ENCODE results near the gene GAGE10. TPM values are rescaled to one million over a fixed set of nuclear protein-coding genes. Genes with fewer than 3 reads are reported as not detected.

Gene GAGE10
- total and polyA plus RNA-seq, 2 experiments from 2014 or later = not detected

GRCh38 chrX:49263631-49264030 is 39.8 kb upstream of the GAGE10 start:
- Histone ChIP-seq H3K27ac (ENCODE audit: low read depth) (no peak overlapping the region), H3K36me3 (ENCODE audit: insufficient read depth) (no peaks in the 10 kb centered on the region), H3K9me2 (ENCODE audit: insufficient read depth) (no peaks in the 10 kb centered on the region), H2AFZ (no peak overlapping the region), H4K20me1 (replicated peaks; ENCODE audit: insufficient read depth) (no peaks in the 10 kb centered on the region), H3K27me3 (ENCODE audit: insufficient read depth) (no peaks in the 10 kb centered on the region), H3F3A (replicated peaks; ENCODE audit: low read depth) (no peaks in the 10 kb centered on the region), H3K4me3 (no peak overlapping the region), H3K4me2 (no peak overlapping the region), H3K79me2 (replicated peaks; ENCODE audit: insufficient read depth) (no peaks in the 10 kb centered on the region), H3K4me1 (ENCODE audit: insufficient read depth) (no peaks in the 10 kb centered on the region)
- Mint-ChIP-seq H3K4me3 (no peak overlapping the region; the same call in 2 of the 3 replicates), H3K4me1 (peaks cover 18% of the 10 kb centered on the region), H3K9me3 (no peaks in the 10 kb centered on the region; the same call in 1 of the 3 replicates), H3K36me3 (ENCODE audit: low read depth) (no peaks in the 10 kb centered on the region; the same call in 2 of the 3 replicates), H3K27ac (no peak overlapping the region), H3K27me3 (ENCODE audit: insufficient read depth, low read depth, poor library complexity) (peaks cover 5% of the 10 kb centered on the region)
- DNase-seq (ENCODE audit: low spot score) (no peak), ATAC-seq (no peak)
- no peak for TF ChIP-seq JUNB (IDR thresholded peaks at IDR 0.05; ENCODE audit: unreplicated experiment)
- no peak for TF ChIP-seq EZH2phosphoT487 (IDR thresholded peaks at IDR 0.05; ENCODE audit: unreplicated experiment)
- TF ChIP-seq ZNF462 (CRISPR knock-in tag; IDR thresholded peaks at IDR 0.05) = no peak
- TF ChIP-seq POLR2AphosphoS5 (IDR thresholded peaks at IDR 0.05; ENCODE audit: low read depth) = no peak
- no peak for TF ChIP-seq CTCF (conservative IDR thresholded peaks at IDR 0.05; ENCODE audit: low read depth in 2 of 2)
- no peak for TF ChIP-seq NANOG (IDR thresholded peaks at IDR 0.05; ENCODE audit: borderline replicate concordance)
- TF ChIP-seq ZNF331 (CRISPR knock-in tag; IDR thresholded peaks at IDR 0.05; ENCODE audit: low read depth) = no peak
- no peak for TF ChIP-seq STAT1 (IDR thresholded peaks at IDR 0.05; ENCODE audit: unreplicated experiment)
- no peak for TF ChIP-seq REST (IDR thresholded peaks at IDR 0.05; ENCODE audit: unreplicated experiment)
- no peak for TF ChIP-seq ZNF114 (CRISPR knock-in tag; IDR thresholded peaks at IDR 0.05)
- no peak for TF ChIP-seq ETS1 (IDR thresholded peaks at IDR 0.05)
- TF ChIP-seq EZH2 (IDR thresholded peaks at IDR 0.05; ENCODE audit: low read depth, unreplicated experiment) = no peak
- TF ChIP-seq CREB1 (CRISPR knock-in tag; IDR thresholded peaks at IDR 0.05; ENCODE audit: low read depth) = no peak

Measured in GM23338 (cell line).